Measurements from ENCODE around the gene BPIFB4.

GRCh38 chr20:33111306-33111705 is 31.9 kb downstream of the BPIFB4 start:
- no peak for TF ChIP-seq CTCF (IDR thresholded peaks at IDR 0.05)
- no peak for TF ChIP-seq RAD21 (IDR thresholded peaks at IDR 0.05; ENCODE audit: low read length)
- no peak for TF ChIP-seq YY1 (IDR thresholded peaks at IDR 0.05; ENCODE audit: low read depth)
- no peak for TF ChIP-seq MXI1 (IDR thresholded peaks at IDR 0.05; ENCODE audit: low read depth, low read length)
